ENCODE measurements around the gene SH2D5. TPM values are rescaled to one million over a fixed set of nuclear protein-coding genes. Genes with fewer than 3 reads are reported as not detected.

SH2D5 gene
- total RNA-seq, result 0.47 and 1.5 TPM in 2 replicates
- polyA plus RNA-seq (2012), result 0.49 TPM

DNA sequence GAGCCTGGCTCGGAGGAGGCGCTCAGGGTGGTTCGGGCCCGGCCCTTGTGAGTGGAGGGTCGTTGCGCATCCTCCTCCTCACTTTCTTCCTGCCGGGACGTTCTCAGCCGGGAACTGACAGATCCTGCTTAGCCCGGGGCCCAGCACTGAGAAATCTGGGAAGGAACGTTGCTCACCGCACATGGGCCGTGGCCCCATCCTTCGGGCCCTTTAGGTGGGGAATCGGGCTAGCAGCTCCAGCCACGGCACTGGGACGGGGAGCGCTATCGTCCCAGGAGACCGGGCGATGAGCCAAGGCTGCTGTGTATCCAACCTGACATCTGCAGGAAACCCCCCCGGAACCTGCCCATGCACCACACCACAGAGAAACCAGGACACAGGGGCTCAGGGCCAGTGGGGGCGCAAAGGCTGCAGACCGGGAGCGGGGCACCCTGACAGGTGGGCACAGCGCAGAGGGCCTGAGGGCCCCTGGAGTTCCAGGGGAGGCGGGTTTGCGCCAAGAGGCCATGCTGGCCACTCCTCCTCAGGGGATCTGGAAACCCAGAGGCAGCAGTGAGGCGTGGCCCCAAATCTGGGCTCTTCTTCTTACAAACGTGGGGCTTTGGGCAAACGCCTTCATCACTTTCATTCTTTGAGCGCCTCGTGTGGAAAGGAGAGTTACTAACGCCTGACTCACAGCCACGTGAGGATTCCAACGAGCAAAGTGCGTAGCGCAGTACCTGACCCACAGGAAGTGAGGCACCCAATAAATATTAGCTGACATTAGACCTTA lies at the start of gene SH2D5:
Gene SH2D5 (minus strand): TSS at position 116 of the 772 bp plus-strand sequence. CDS start 4,659 bp downstream, outside the sequence.
- DNase-seq (ENCODE audit: low read depth), result peak; percentile 78

DNA sequence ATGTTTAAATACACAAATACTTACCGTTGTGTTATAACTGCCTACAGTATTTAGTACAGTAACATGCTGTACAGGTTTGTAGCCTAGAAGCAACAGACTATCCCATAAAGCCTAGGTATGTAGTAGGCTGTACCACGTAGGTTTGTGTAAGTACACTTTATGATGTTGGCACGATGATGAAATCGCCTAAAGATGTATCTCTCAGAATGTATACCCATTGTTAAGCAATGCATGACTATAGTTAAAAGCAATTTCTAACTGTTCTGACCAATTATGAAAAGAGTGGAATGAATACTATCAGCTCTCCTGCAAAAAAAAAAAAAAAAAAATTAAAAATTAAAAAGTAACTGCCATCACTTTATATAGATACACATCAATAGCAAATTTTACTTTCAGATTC lies 43.2 kb upstream of the SH2D5 start:
- no peak for DNase-seq (ENCODE audit: low read depth)

- no peak for DNase-seq (ENCODE audit: low read depth)
These were observed 39.3 kb upstream of the SH2D5 start for GRCh38 chr1:20771780-20772179.

GRCh38 chr1:20770314-20771087 lies 38.0 kb upstream of the SH2D5 start:
- DNase-seq (ENCODE audit: low read depth), result no peak

- no peak for DNase-seq (ENCODE audit: low read depth)
These were observed 34.8 kb upstream of the SH2D5 start for GRCh38 chr1:20767271-20767670.

DNA sequence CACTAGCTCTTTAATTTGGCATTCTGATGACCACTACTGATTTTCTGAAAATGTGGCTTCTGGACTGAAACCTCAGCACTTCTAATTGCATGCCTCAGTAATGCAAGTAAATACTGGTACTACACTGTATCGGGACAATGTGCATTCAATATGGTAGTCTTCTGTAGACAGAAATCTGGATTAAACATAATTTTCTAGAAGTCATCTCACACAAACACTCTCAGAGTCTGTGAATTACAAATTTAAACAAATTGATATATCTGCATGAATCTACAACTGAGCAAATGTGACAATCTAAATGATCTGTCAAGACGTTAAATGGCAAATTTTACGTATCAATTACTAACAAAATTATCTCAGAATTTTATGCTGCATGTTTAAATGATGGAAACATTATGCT lies 30.9 kb upstream of the SH2D5 start:
- no peak for DNase-seq (ENCODE audit: low read depth)

GRCh38 chr1:20760322-20760721 lies 27.8 kb upstream of the SH2D5 start:
- DNase-seq (ENCODE audit: low read depth), result no peak

DNA sequence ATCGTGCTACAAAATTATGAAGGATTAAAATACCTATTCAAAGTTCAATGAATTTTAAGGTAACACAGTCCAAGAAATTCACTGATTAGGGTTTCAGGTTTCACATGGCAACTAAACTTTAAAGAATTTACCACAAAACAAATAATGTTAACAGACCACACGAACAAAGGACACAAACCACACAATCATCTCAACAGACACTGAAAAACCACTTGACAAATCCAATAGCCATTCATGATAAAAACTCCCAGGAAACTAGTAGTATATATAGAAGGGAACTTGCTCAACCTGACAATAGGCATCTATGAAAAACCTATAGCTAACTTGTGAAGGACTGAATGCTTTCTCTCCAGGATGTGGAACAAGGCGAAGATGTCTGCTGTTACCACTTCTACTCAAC lies 21.1 kb upstream of the SH2D5 start:
- DNase-seq (ENCODE audit: low read depth), result peak; percentile 16

GRCh38 chr1:20751462-20751990 lies 19.0 kb upstream of the SH2D5 start:
- DNase-seq (ENCODE audit: low read depth), result no peak

DNA sequence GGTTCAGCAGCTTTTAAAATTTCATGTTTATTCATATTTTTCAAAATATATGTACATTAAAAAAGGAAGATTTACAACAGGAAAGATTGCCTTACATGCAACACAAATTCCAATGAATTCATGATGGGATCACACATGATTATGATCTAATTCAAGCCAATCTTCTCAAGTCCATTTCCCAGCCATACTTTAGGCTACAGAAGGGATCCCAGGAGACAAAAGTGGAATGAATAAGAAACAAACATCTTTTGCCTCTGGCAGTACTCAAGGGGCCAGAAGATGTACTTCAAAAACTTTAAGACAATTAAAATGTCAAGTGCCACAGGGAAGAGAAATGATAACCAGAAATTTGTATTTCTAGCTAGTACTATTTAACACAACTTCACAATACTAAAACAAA lies 10.2 kb upstream of the SH2D5 start:
- no peak for DNase-seq (ENCODE audit: low read depth)

- DNase-seq (ENCODE audit: low read depth), result no peak
These were observed 8.3 kb upstream of the SH2D5 start for GRCh38 chr1:20740781-20741180.

GRCh38 chr1:20739225-20739624 lies 6.7 kb upstream of the SH2D5 start:
- DNase-seq (ENCODE audit: low read depth), result peak; percentile 56

DNA sequence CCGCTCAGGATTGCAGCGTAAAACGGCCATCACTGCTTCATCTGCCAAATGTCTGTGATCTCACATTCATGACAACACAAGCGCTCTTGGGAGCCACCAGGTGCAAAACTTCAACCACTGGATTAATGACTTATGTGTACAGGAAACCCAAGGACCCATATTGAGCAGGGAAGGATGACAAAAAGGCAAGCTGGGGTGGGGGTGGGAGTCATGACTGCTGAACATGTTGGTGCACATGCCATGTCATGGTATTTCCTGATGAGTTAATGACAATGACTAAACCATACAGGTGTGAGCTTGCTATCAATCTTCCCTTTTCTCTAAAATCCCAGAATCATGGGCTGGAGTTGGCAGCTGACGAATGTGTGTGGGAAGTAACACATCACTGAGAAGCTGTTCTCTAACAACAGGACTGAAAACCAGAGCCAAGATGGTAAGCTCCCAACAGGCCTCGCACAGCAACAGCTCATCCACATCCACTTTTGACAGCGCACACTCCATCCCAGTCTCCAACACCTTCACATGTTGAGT lies 3.1 kb upstream of the SH2D5 start:
- DNase-seq (ENCODE audit: low read depth), result no peak

DNA sequence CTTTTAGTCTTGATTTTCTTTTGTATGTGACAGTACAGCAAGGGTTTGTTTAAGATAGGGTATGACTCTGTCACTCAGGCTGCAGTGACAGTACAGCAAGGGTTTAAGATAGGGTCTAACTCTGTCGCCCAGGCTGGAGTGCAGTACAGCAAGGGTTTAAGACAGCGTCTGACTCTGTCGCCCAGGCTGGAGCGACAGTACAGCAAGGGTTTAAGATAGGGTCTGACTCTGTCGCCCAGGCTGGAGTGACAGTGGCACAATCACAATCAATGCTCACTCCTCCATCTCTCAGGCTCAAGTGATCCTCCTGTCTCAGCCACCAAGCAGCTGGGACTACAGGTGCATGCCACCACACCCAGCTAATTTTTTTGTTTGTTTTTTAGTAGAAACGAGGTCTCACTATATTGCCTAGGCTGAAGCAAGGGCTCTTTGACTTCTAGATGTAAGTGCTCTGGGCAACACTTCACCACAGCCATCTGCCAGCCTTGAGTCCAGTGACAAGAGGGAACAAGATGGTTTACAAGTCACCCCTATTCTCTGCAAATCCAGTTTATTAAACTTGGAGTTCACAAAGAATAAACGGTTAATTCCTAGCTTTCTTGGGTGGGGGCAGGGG lies 965 bp upstream of the SH2D5 start:
- DNase-seq (ENCODE audit: low read depth), result no peak

DNA sequence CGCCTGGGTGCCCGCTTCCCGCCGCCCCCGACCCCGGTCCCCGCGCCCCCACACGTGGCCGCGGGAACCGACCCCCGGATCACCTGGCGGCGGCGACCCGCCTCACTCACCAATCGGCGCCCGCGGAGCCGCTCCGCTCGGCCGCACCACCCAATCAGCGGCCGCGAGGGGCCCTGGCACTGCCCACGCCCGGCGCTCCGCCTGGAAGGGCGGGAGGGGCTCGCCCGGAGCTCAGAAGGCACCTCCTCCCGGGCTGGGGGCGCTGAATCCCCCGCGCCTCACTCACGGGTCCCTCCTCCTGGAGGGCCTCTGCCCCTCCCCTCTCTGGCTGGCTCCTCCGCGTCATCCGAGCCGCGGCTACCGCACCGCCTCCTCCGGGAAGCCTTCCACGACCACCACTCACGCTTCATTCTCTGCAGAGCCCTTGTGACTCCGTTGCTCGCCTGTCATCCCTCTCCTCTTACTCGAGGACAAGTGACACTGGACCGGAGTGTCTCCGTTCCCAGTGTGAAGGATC lies 374 bp downstream of the SH2D5 start:
- peak; percentile 61 for DNase-seq (ENCODE audit: low read depth)

- DNase-seq (ENCODE audit: low read depth), result no peak
These were observed 1.2 kb downstream of the SH2D5 start for GRCh38 chr1:20731057-20731991.

GRCh38 chr1:20730690-20731056 lies 1.8 kb downstream of the SH2D5 start:
- DNase-seq (ENCODE audit: low read depth), result no peak

GRCh38 chr1:20729990-20730689 lies 2.4 kb downstream of the SH2D5 start:
- no peak for DNase-seq (ENCODE audit: low read depth)

GRCh38 chr1:20729155-20729931 lies 3.2 kb downstream of the SH2D5 start:
- DNase-seq (ENCODE audit: low read depth), result no peak
